A673 (cell line): ENCODE results near the gene CAPN8.

ENCODE experiments used
- EZH2 ChIP-seq: fragments of 200-600 bp; sonication (generic); IDR thresholded peaks from 2 replicates; pipeline ENCODE4 v1.6.1; 2017; ENCODE audit warnings: borderline replicate concordance, low read depth, mild to moderate bottlenecking, mixed read lengths, antibody characterized with exemption, low read length; ENCODE audit not compliant: poor library complexity, severe bottlenecking
- TF ChIP-seq, protein P1 (sequence below): fragments of 300-800, 200-600 bp; sonication (generic); conservative IDR thresholded peaks from 2 replicates; pipeline ENCODE4 v1.5.1; 2017; ENCODE audit warnings: low read depth, mild to moderate bottlenecking, antibody characterized with exemption, low read length, moderate library complexity, mixed read lengths

- TF ChIP-seq, protein P1, sequence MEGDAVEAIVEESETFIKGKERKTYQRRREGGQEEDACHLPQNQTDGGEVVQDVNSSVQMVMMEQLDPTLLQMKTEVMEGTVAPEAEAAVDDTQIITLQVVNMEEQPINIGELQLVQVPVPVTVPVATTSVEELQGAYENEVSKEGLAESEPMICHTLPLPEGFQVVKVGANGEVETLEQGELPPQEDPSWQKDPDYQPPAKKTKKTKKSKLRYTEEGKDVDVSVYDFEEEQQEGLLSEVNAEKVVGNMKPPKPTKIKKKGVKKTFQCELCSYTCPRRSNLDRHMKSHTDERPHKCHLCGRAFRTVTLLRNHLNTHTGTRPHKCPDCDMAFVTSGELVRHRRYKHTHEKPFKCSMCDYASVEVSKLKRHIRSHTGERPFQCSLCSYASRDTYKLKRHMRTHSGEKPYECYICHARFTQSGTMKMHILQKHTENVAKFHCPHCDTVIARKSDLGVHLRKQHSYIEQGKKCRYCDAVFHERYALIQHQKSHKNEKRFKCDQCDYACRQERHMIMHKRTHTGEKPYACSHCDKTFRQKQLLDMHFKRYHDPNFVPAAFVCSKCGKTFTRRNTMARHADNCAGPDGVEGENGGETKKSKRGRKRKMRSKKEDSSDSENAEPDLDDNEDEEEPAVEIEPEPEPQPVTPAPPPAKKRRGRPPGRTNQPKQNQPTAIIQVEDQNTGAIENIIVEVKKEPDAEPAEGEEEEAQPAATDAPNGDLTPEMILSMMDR = no peak
- no peak for TF ChIP-seq EZH2
Observed at GRCh38 chr1:223621312-223621734, 44.2 kb downstream of the CAPN8 start.
